Measurements from ENCODE around the gene KRCC1. TPM values are rescaled to one million over a fixed set of nuclear protein-coding genes. Genes with fewer than 3 reads are reported as not detected.
"Not testable (repeated sequence)": the region's sequence is repeated elsewhere in the genome, so short reads cannot be mapped to it uniquely, and the experiment has no call there.

KRCC1 gene
- total RNA-seq, 1 donor from 2014 or later = 17.6 TPM

DNA sequence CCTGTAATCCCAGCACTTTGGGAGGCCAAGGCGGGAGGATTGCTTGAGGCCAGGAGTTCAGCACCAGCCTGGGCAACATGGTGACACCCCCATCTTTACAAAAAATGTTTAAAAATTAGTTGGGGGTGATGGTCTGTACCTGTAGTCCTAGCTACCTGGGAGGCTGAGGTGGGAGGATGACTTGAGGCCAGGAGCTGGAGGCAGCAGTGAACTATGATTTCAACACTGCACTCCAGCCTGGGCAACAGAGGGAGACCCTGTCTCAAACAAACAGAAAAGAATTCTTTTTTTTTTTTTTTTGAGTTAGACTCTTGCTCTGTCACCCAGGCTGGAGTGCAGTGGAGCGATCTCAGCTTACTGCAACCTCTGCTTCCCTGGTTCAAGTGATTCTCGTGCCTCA, 55.1 kb downstream of the KRCC1 start:
- DNase-seq = not testable (repeated sequence)

GRCh38 chr2:87996570-87996969, 59.0 kb downstream of the KRCC1 start:
- DNase-seq = no peak

DNA sequence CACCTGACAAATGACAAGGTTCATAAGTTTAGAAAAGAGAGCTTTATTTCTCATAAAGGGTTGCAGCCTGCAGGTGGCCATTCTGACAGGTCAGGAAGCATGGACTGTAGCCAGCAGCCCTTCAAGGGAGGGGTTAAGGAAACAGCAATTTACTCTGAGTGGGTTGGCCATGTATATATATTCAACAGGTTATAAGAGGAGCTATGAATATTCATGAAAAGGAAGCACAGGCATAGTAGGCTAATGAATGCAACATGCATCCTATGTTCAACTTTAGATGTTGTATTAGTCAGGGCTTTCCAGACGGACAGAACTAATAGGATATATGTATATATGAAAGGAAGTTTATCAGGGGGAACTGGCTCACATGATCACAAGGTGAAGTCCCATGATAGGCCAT, 59.8 kb downstream of the KRCC1 start:
- no peak for DNase-seq

DNA sequence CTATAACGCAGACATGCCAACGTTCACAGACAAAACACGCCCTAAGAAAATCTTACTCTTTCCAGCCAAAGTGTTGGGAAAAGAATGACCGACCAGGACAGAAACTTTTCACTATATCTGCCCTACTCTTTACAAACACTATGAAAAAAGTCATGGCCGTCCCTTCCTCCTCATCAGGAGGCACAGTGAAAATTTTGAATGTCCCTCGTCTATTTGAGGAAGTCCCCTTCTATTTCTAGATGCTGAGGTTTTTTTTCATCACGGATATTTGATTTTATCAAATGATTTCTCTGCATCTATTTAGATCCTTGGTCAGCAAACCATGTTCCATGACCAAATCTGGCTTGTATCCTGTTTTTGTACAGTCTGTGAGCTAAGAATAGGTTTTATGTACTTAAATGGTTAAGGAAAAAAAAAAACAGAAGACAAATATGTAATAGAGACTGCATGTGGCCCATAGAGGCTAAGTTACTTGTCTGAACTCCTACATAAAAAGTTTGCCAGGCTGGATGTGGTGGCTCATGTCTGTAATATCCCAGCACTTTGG, 61.2 kb downstream of the KRCC1 start:
- not testable (repeated sequence) for DNase-seq

GRCh38 chr2:87992569-87992968, 63.0 kb downstream of the KRCC1 start:
- not testable (repeated sequence) for DNase-seq

- DNase-seq = not testable (repeated sequence)
Observed at GRCh38 chr2:87987473-87987872, 68.1 kb downstream of the KRCC1 start.

GRCh38 chr2:87985902-87986301, 69.7 kb downstream of the KRCC1 start:
- not testable (repeated sequence) for DNase-seq

DNA sequence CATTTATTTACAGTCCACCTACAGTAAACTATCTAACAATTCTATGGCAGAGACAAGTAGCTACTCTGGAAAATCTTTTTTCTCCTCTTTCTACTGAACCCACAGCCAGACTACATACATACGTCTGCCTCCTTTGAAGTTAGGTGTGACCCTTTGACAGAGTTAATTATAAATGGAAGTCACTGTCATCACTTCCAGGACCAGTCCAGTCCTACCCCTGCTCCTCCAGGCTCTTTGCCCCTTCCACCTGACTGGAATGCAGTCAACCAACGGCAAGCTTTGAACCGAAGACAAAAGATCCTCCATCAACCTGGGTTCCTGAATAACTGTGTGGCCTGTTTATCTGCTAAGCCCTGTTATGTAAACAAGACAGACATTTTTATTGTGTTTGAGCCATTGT, 74.4 kb downstream of the KRCC1 start:
- not testable (repeated sequence) for DNase-seq

Small RNA genes lying within 50 kb of the gene (small RNA-seq; reads per million reads assigned to genes)
- gene MIR4780 (not detected), gene RNU2-63P (8.7 reads per million, percentile 92 among the genes with 10 or more reads in this experiment)

Other genes with a start within 250 kb of the KRCC1 start
- 3.6 TPM for gene RGPD2, start 230.0 kb downstream of the KRCC1 start, total RNA-seq
- not detected for gene RNU2-63P, start 39.2 kb downstream of the KRCC1 start, total RNA-seq
- not detected for gene SMYD1, start 12.0 kb upstream of the KRCC1 start, total RNA-seq
- not detected for gene FABP1, start 72.3 kb upstream of the KRCC1 start, total RNA-seq
- gene THNSL2, start 114.6 kb upstream of the KRCC1 start, total RNA-seq = 3.1 TPM